Ishikawa (cell line): ENCODE results near the gene B4GALT5.

Source experiments
- CEBPB ChIP-seq: IDR thresholded peaks from 2 replicates; pipeline ENCODE4 v1.6.1; 2012
- CREB1 ChIP-seq: IDR thresholded peaks from 2 replicates; pipeline ENCODE4 v1.6.1; 2012; ENCODE audit warnings: low read depth
- EP300 ChIP-seq: IDR thresholded peaks from 2 replicates; pipeline ENCODE4 v1.6.1; 2012; ENCODE audit warnings: borderline replicate concordance
- RAD21 ChIP-seq: IDR thresholded peaks from 2 replicates; pipeline ENCODE4 v1.6.1; 2012; ENCODE audit warnings: low read depth
- REST ChIP-seq: IDR thresholded peaks from 2 replicates; pipeline ENCODE4 v1.6.1; 2012; ENCODE audit warnings: low read depth, mild to moderate bottlenecking

DNA sequence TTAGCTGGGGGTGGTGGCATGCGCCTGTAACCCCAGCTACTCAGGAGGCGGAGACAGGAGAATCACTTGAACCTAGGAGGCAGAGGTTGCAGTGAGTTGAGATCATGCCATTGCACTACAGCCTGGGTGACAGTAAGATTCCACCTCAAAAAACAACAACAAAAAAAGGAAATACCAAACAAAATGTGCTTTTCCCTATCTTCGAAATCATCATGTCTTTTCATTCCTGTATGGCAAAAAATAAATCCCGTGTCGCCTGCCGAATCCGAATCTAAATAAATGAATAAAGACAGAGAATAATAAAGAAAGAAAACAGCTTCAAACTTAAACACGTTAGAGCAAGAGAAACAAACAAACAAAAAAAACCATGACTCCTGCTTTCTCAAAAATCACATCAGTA is 11.8 kb downstream of the B4GALT5 start:
- no peak for TF ChIP-seq REST
- TF ChIP-seq CEBPB = no peak
- no peak for TF ChIP-seq RAD21
- TF ChIP-seq EP300 = no peak
- no peak for TF ChIP-seq CREB1
